Heart right ventricle (tissue), 16 donors: ENCODE results near the gene SVIP. TPM values are rescaled to one million over a fixed set of nuclear protein-coding genes. Genes with fewer than 3 reads are reported as not detected.

Experiments
- ATAC-seq, 8 donors: fragments of 200-7000 bp; cut with Tn5 transposase; one replicate each; pipeline ENCODE4 v1.9.1; 2020; ENCODE audit warnings: mild to moderate bottlenecking in 8 of 8, moderate library complexity in 8 of 8, moderate number of reproducible peaks in 1 of 8
- DNase-seq, 2 donors: peaks; one replicate each; pipeline ENCODE4 v3.0.0-alpha.2; 2020
- H3K27ac ChIP-seq, 10 donors: fragments of 200-600 bp; sonication (generic) in 2 of 10; one replicate each; pipeline versions ENCODE4 v1.5.0 to v1.8.0; 2020 to 2022; ENCODE audit warnings: mild to moderate bottlenecking in 3 of 10
- H3K27me3 ChIP-seq, 7 donors: fragments of 200-600 bp; one replicate each; pipeline ENCODE4 v1.8.0; 2021 to 2022; ENCODE audit warnings: mild to moderate bottlenecking in 2 of 7
- H3K36me3 ChIP-seq, 9 donors: fragments of 200-600 bp; sonication (generic) in 1 of 9; one replicate each; pipeline versions ENCODE4 v1.5.0 to v1.8.0; 2020 to 2022; ENCODE audit warnings: mild to moderate bottlenecking in 2 of 9
- H3K4me1 ChIP-seq, 9 donors: fragments of 200-600 bp; sonication (generic) in 1 of 9; one replicate each; pipeline versions ENCODE4 v1.5.0 to v1.8.0; 2020 to 2022; ENCODE audit warnings: mild to moderate bottlenecking in 4 of 9
- H3K4me3 ChIP-seq, 10 donors: fragments of 200-600 bp; sonication (generic) in 2 of 10; one replicate each; pipeline versions ENCODE4 v1.5.0 to v1.8.0; 2020 to 2022; ENCODE audit warnings: mild to moderate bottlenecking in 7 of 10, moderate library complexity in 2 of 10
- H3K9me3 ChIP-seq, 11 donors: fragments of 200-600 bp in 10 of 11; sonication (generic) in 2 of 11; one replicate each; pipeline versions ENCODE4 v1.5.0 to v1.8.0; 2013 to 2022; ENCODE audit warnings: mild to moderate bottlenecking in 2 of 11, control low read depth in 1 of 11, moderate library complexity in 1 of 11
- WGBS, 2 donors: extraction: QIAGEN DNeasy Blood & Tissue Kit; methylation state at CpG; one replicate each; pipeline ENCODE4 v1.1.7; 2013; ENCODE audit warnings: inconsistent platforms in 1 of 2; 5-methylcytosine and 5-hydroxymethylcytosine counted together
- intact Hi-C, 10 donors: fragments of 100-400 bp; cut with DNase I; formaldehyde crosslinking; loops; one replicate each; pipeline versions ENCODE4 v1.11.1 to v1.14.2; 2022
- polyA plus RNA-seq, 2 donors: library from polyadenylated mRNA; stranded (reverse); fragments of 200-250 nt; gene quantifications; one replicate each; pipeline ENCODE4 v1.2.3, GENCODE V29; 2013
- total RNA-seq, 10 donors: library from RNA; stranded (reverse); fragmentation: NEBNext Ultra II Directional in 3 of 10; extraction: Animal tissue kit (Norgen Biotek cat#: 25700) in 3 of 10; gene quantifications; one replicate each; pipeline versions ENCODE4 v1.2.1 to v1.2.4, GENCODE V29; 2021 to 2023
- TF ChIP-seq, protein P1 (sequence below), 9 donors: fragments of 200-600 bp; sonication (generic) in 2 of 9; IDR thresholded peaks; one replicate each; pipeline versions ENCODE4 v1.5.0 to v1.8.0; 2021 to 2022; ENCODE audit warnings: antibody characterized with exemption in 9 of 9, mild to moderate bottlenecking in 5 of 9, moderate library complexity in 1 of 9
- donor health status: Arrhythmogenic right ventricular cardiomyopathy.
- donor health status: ischemic (EF 13 %, LVEDD 7.1; RV severe dilation, severe dysfunction).
- donor health status: healthy with polysubstance abuse.
- donor health status: DM: no; HTN: yes; CAD: no.
- donor health status: DM: no; HTN: no; CAD: no.
- donor health status: ischemic (EF 25% LVEDD 6.9; RV normal size, moderate dysfunction).
- donor health status: ischemic (EF 25% LVEDD 5.7; RV mildly dilated, moderate dysfunction).
- donor health status: healthy.
- donor health status: DM: yes; HTN: yes; CAD: no.
- donor health status: Ischemic cardiomyopathy.
- donor health status: ischemic (EF 35%, LVEDD 5.7; RV mildly dilated, moderate dysfunction).
- donor health status: nonischemic (EF 11% LVEDD 7.7; RV severe dilation, severe dysfunction).
- donor health status: DM: yes; HTN: yes; CAD: no.
- donor health status: PGD.
- donor health status: ischemic (EF 29% LVEDD 5.4; RV normal size, mild dysfunction).
- donor health status: nonischemic (EF 23%, LVEDD 6.1; RV moderate dilation, normal function).

Gene SVIP
- total and polyA plus RNA-seq, 12 donors, result 9.7 to 30.3 (median 24.1) TPM

DNA sequence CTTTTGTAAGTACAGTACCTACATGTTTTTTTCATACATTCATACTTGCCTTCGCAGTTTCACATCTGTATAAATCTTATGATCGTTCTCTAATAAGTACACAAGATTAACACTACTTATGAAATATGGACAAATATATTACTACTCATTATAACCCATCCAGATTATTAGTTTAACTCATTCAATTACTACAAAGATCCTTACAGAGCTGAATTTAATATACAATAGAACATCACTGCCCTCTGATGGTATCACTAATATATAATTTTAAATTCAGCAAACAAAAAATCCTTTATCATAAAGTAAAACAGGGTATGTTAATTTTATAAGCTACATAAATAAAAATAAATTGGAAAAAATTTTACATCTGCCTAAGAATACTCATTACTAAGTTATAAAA, 7.4 kb downstream of the SVIP start:
- H3K4me3 ChIP-seq, result no peak overlapping the region
- TF ChIP-seq, protein P1, sequence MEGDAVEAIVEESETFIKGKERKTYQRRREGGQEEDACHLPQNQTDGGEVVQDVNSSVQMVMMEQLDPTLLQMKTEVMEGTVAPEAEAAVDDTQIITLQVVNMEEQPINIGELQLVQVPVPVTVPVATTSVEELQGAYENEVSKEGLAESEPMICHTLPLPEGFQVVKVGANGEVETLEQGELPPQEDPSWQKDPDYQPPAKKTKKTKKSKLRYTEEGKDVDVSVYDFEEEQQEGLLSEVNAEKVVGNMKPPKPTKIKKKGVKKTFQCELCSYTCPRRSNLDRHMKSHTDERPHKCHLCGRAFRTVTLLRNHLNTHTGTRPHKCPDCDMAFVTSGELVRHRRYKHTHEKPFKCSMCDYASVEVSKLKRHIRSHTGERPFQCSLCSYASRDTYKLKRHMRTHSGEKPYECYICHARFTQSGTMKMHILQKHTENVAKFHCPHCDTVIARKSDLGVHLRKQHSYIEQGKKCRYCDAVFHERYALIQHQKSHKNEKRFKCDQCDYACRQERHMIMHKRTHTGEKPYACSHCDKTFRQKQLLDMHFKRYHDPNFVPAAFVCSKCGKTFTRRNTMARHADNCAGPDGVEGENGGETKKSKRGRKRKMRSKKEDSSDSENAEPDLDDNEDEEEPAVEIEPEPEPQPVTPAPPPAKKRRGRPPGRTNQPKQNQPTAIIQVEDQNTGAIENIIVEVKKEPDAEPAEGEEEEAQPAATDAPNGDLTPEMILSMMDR (IDR thresholded peaks at IDR 0.05), result no peak
- H3K9me3 ChIP-seq, result no peaks in the 10 kb centered on the region
- DNase-seq (no peak), ATAC-seq (no peak)
- 94 to 96% methylated on average over 2 of the region's 2 CpGs for WGBS, 2 donors
- no peak overlapping the region for H3K27ac ChIP-seq
- intact Hi-C loops, result no loop called here
- H3K36me3 ChIP-seq, result peaks cover 0 to 100% (median 16%) of the 10 kb centered on the region in 9 donors
- H3K27me3 ChIP-seq, result no peaks in the 10 kb centered on the region
- H3K4me1 ChIP-seq, result no peaks in the 10 kb centered on the region

DNA sequence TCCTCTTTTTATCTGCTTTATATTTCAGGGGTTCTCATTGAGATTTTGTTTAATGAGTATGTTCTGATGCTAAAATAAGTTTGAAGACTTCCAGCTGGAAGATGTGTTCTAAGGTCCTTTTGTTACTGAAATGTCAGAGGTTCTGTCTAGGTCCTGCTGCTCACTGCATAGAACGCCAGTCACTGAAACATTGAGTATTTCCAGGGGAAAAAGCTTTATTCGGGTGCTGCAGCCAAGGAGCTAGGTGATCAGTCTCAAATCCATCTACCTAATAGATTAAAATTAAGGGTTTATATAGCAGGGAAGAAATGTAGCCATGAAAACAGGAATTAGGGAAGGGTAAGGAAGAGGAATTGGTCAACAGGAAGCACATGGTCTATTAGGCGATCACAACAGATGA, 19.7 kb downstream of the SVIP start:
- intact Hi-C loops, result no loop called here
- WGBS, 2 donors, result 88 to 96% methylated on average over 3 of the region's 3 CpGs
- ATAC-seq, result no peak

DNA sequence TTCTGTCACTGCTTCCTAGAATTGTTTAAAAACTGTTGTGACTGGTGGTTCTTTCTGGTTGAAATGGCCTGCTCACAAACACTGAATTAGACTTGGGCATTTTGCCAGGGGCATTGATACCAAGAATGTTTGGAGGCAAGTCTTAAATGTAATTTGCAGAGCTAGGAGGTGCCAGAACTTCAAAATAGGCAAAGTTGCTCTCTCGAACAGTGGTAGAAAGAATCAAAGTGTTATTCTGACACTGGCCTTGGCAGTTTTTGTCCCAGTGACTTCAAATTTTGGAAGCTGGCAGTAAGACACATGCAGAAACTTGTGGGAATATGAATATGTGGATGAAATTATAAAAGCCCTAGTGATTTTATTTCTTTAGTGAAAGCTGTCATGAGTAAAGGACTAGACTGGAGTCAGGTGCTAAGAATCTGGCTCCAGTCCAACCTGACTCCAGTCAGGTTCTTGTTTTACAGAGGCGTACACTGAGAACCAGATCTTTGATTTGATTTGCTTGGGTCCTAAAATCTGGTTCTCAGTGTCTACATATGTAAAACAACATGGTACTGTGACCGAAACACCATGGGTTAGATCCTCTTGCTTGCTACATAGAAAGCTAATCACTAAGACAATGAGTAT, 20.9 kb downstream of the SVIP start:
- TF ChIP-seq, protein P1 (IDR thresholded peaks at IDR 0.05), result peak in 1 of 9 donors; percentile 9
- H3K27ac ChIP-seq, result peak overlapping the region in 8 of 10 donors; percentile 10 to 79 (median 52)
- ATAC-seq, result peak in 5 of 8 donors; percentile 12 to 41 (median 26)
- peaks cover 8 to 34% (median 13%) of the 10 kb centered on the region in 9 donors for H3K4me1 ChIP-seq
- peak in 1 of 2 donors; percentile 53 for DNase-seq
- no peak overlapping the region for H3K4me3 ChIP-seq
- peaks cover 0 to 8% (median 0%) of the 10 kb centered on the region in 11 donors for H3K9me3 ChIP-seq
- H3K27me3 ChIP-seq, result no peaks in the 10 kb centered on the region
- intact Hi-C loops, result no loop called here
- WGBS, 2 donors, result 69 to 78% methylated on average over 3 of the region's 3 CpGs
- peaks cover 0 to 10% (median 0%) of the 10 kb centered on the region in 9 donors for H3K36me3 ChIP-seq

More for the DNA sequence above, 19.7 kb downstream of the SVIP start:
- peaks cover 0 to 8% (median 0%) of the 10 kb centered on the region in 11 donors for H3K9me3 ChIP-seq
- H3K36me3 ChIP-seq, result peaks cover 0 to 12% (median 0%) of the 10 kb centered on the region in 9 donors
- H3K4me3 ChIP-seq, result no peak overlapping the region
- TF ChIP-seq, protein P1 (IDR thresholded peaks at IDR 0.05), result no peak
- H3K27ac ChIP-seq, result peak overlapping the region in 1 of 10 donors; percentile 79
- H3K27me3 ChIP-seq, result no peaks in the 10 kb centered on the region
- peaks cover 8 to 34% (median 13%) of the 10 kb centered on the region in 9 donors for H3K4me1 ChIP-seq
- no peak for DNase-seq

GRCh38 chr11:22807855-22808570, 21.6 kb downstream of the SVIP start:
- peaks cover 0 to 8% (median 0%) of the 10 kb centered on the region in 11 donors for H3K9me3 ChIP-seq
- WGBS, 2 donors, result 62 to 66% methylated on average over 2 of the region's 2 CpGs
- peak; percentile 44 to 90 (median 82) for ATAC-seq

More at GRCh38 chr11:22807855-22808570, 21.6 kb downstream of the SVIP start:
- intact Hi-C loops, result no loop called here
- Histone ChIP-seq H3K4me1 (peaks cover 8 to 34% (median 13%) of the 10 kb centered on the region in 9 donors), H3K27ac (peak overlapping the region in 8 of 10 donors; percentile 6 to 79 (median 51)), H3K4me3 (no peak overlapping the region), H3K36me3 (peaks cover 0 to 10% (median 0%) of the 10 kb centered on the region in 9 donors), H3K27me3 (no peaks in the 10 kb centered on the region)
- DNase-seq, result no peak
- TF ChIP-seq, protein P1 (IDR thresholded peaks at IDR 0.05), result no peak
